K562 (cell line): ENCODE data around the gene ATXN2L. TPM values are rescaled to one million over a fixed set of nuclear protein-coding genes. Genes with fewer than 3 reads are reported as not detected.
A peak's percentile ranks its signal among the peaks of the same experiment; 100 is the strongest.

Experiments used
- ATAC-seq: fragments of 200-7000 bp; cut with Tn5 transposase; 3 replicates; pipeline ENCODE4 v1.9.1; 2020; ENCODE audit warnings: moderate library complexity
- BruUV-seq: library from RNA; stranded (reverse); fragments of 400-500 nt; replicated peaks from 2 replicates; lab custom pipeline; 2021; lab: Mats Ljungman, UMichigan
- CTCF ChIA-PET: fragments of 300-600 bp; formaldehyde crosslinking; extraction: SDS; loops from one replicate; lab custom pipeline; 2021; ENCODE audit warnings: low intra/inter-chr PET ratio; lab: Yijun Ruan, JAX
- POLR2A ChIA-PET: fragments of 300-600, 350-650 bp; sonication (Branson Sonifier 250); formaldehyde crosslinking; extraction: SDS; loops from one replicate; lab custom pipeline; 2021; ENCODE audit warnings: antibody characterized with exemption, inconsistent platforms; lab: Yijun Ruan, JAX
- DNase-seq, 4 experiments: peaks; one replicate each; pipeline versions ENCODE4 v3.0.0 to v3.0.0-alpha.2; 2011 to 2018; ENCODE audit warnings: low spot score in 3 of 4, mixed read lengths in 3 of 4; ENCODE audit errors: extremely low read depth in 1 of 4
- FAIRE-seq: peaks from 2 replicates; lab custom pipeline; 2011; peaks lifted over from hg19 to GRCh38; lab: Jason Lieb, UNC
- H2AFZ ChIP-seq: 2 replicates; pipeline ENCODE4 v1.6.0; 2011; ENCODE audit warnings: low read depth, low read length, control low read depth, inconsistent platforms
- H3K27ac ChIP-seq: fragments of 200-600 bp; 3 replicates; pipeline ENCODE4 v1.8.0; 2011; ENCODE audit warnings: low read depth, mild to moderate bottlenecking, control low read depth, inconsistent platforms, low read length, moderate library complexity, mixed read lengths; ENCODE audit errors: extremely low read depth
- H3K27me3 ChIP-seq, 2 experiments: fragments of 300-600 bp in 1 of 2; 2 replicates in 1 of 2; 3 replicates in 1 of 2; pipeline versions ENCODE4 v1.6.0 to v1.8.0; 2011; ENCODE audit warnings: inconsistent platforms in 2 of 2, low read length in 2 of 2, mild to moderate bottlenecking in 1 of 2, mixed read lengths in 1 of 2, moderate library complexity in 1 of 2; ENCODE audit not compliant: control insufficient read depth in 2 of 2, insufficient read depth in 2 of 2
- H3K36me3 ChIP-seq: fragments of 300-600 bp; 3 replicates; pipeline ENCODE4 v1.8.0; 2011; ENCODE audit warnings: mild to moderate bottlenecking, low read length, inconsistent platforms; ENCODE audit not compliant: control insufficient read depth, insufficient read depth
- H3K4me1 ChIP-seq, 2 experiments: fragments of 200-600 bp in 1 of 2; replicated peaks in 1 of 2; 2 replicates in 1 of 2; 3 replicates in 1 of 2; pipeline versions ENCODE4 v1.5.1 to v1.8.0; 2011; ENCODE audit warnings: inconsistent platforms in 2 of 2, low read length in 2 of 2, mild to moderate bottlenecking in 1 of 2, mixed read lengths in 1 of 2, moderate library complexity in 1 of 2; ENCODE audit not compliant: control insufficient read depth in 2 of 2, insufficient read depth in 2 of 2
- H3K4me2 ChIP-seq: 2 replicates; pipeline ENCODE4 v1.6.1; 2011; ENCODE audit warnings: low read length, control low read depth, inconsistent platforms, mixed read lengths; ENCODE audit not compliant: insufficient read depth
- H3K4me3 ChIP-seq: fragments of 200-600 bp; sonication (generic), shearing (Covaris generic); 2 replicates; pipeline ENCODE4 v1.5.1; 2016; ENCODE audit warnings: control low read depth, inconsistent platforms
- H3K79me2 ChIP-seq: fragments of 200-600 bp; 3 replicates; pipeline ENCODE4 v1.8.0; 2011; ENCODE audit warnings: low read length, inconsistent platforms; ENCODE audit not compliant: control insufficient read depth, insufficient read depth
- H3K9ac ChIP-seq, 2 experiments: 2 replicates each; pipeline versions ENCODE4 v1.6.0 to v1.6.1; 2011; ENCODE audit warnings: low read depth in 2 of 2, low read length in 2 of 2, control low read depth in 1 of 2, inconsistent platforms in 1 of 2, mild to moderate bottlenecking in 1 of 2, mixed read lengths in 1 of 2; ENCODE audit not compliant: insufficient read depth in 1 of 2
- H3K9me1 ChIP-seq: one replicate; pipeline ENCODE4 v1.6.0; 2011; ENCODE audit warnings: inconsistent platforms, mild to moderate bottlenecking, low read length, moderate library complexity; ENCODE audit not compliant: control insufficient read depth, insufficient read depth
- H3K9me3 ChIP-seq: replicated peaks from 2 replicates; pipeline ENCODE4 v1.5.1; 2011; ENCODE audit warnings: low read depth, low read length, inconsistent platforms; ENCODE audit not compliant: control insufficient read depth, insufficient read depth
- H4K20me1 ChIP-seq: replicated peaks from 2 replicates; pipeline ENCODE4 v1.6.1; 2011; ENCODE audit warnings: low read length, inconsistent platforms, mixed read lengths; ENCODE audit not compliant: control insufficient read depth, insufficient read depth
- SAP30 ChIP-seq: fragments of 200-600 bp; sonication (generic); IDR thresholded peaks from 2 replicates; pipeline ENCODE4 v1.6.1; 2012; ENCODE audit warnings: borderline replicate concordance, low read depth, mild to moderate bottlenecking, moderate library complexity, low read length, control low read depth, inconsistent platforms; ENCODE audit not compliant: insufficient read depth, poor library complexity, severe bottlenecking
- SREBF2 ChIP-seq: sonication (generic); formaldehyde crosslinking; IDR thresholded peaks from 2 replicates; pipeline ENCODE4 v1.4.0; 2020; ENCODE audit warnings: mild to moderate bottlenecking, missing genetic modification reagents
- ZKSCAN1 ChIP-seq: fragments of 150-350 bp; IDR thresholded peaks from 2 replicates; pipeline ENCODE4 v1.6.1; 2016; ENCODE audit warnings: low read depth, low read length
- WGBS: fragments of 100-300 bp; shearing (Covaris generic); methylation state at CpG from one replicate; pipeline ENCODE4 v1.1.6; 2016; ENCODE audit warnings: low coverage, mixed read lengths; ENCODE audit not compliant: insufficient coverage; ENCODE audit errors: missing lambda C conversion rate; 5-methylcytosine and 5-hydroxymethylcytosine counted together
- in situ Hi-C: fragments of 300-500 bp; cut with MboI; formaldehyde crosslinking; loops from 4 replicates; pipeline ENCODE4 v1.15.0; 2018; ENCODE audit warnings: inconsistent platforms, mixed read lengths
- intact Hi-C: fragments of 100-400 bp; cut with micrococcal nuclease; formaldehyde crosslinking; loops from 2 replicates; pipeline ENCODE4 v1.14.2; 2022
- polyA plus RNA-seq, 8 experiments: library from polyadenylated mRNA; depleted of rRNA in 4 of 8; stranded (reverse) in 5 of 8; unstranded in 3 of 8; fragments of >200 nt; fragmentation: Nextera tagmentation in 2 of 8; fragmentation: Illumina TruSeq in 1 of 8; extraction: Ambion mirVana in 2 of 8; extraction: Trizol in 1 of 8; gene quantifications; 2 replicates each; pipeline versions ENCODE4 v1.2.1 to v1.2.3, GENCODE V29; 2011 to 2014; ENCODE audit warnings: inconsistent platforms in 1 of 8, missing spikeins in 1 of 8
- total RNA-seq, 7 experiments: library from RNA; depleted of rRNA in 6 of 7; stranded (reverse); fragments of >200 nt in 6 of 7; fragmentation: Illumina TruSeq in 2 of 7; extraction: Trizol in 2 of 7; gene quantifications; 2 replicates each; pipeline versions ENCODE4 v1.2.1 to v1.2.3, GENCODE V29; 2011 to 2021; ENCODE audit warnings: low replicate concordance in 1 of 7
- TF ChIP-seq, protein P1 (sequence below): sonication (generic); formaldehyde crosslinking; IDR thresholded peaks from 2 replicates; pipeline ENCODE4 v1.8.1; 2023; ENCODE audit warnings: mild to moderate bottlenecking, missing genetic modification reagents
- TF ChIP-seq, protein P2 (sequence below): sonication (generic); formaldehyde crosslinking; IDR thresholded peaks from 2 replicates; pipeline ENCODE4 v1.8.0; 2022; ENCODE audit warnings: mild to moderate bottlenecking, missing genetic modification reagents, borderline replicate concordance

ATXN2L gene
- total and polyA plus RNA-seq, 9 of the 15 experiments (the other 6 are each of a cell fraction or from before 2014, with no cell fraction given): 3.8 to 280 (median 37.2) TPM

DNA sequence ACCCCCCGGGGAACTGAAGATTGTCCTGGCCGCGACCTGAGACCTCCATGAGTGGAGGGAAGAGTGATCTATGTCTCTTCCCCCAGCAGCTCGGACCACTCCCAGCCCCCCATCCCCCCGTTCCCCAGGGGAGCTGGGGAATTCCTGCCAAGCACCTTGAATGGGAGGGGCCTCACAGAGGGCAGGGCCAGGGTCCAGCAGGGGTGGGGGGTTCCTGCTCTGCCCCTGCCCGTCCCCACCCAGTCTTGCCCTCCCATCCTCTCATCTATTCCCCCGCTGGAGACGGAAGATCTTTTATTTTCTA lies 13.9 kb downstream of the ATXN2L start:
- peaks cover 71% of the 10 kb centered on the region for H3K36me3 ChIP-seq
- H3K79me2 ChIP-seq: peaks cover 3% of the 10 kb centered on the region; the same call in 1 of the 3 replicates
- H3K4me3 ChIP-seq: no peak overlapping the region
- TSS peak; percentile 25 for BruUV-seq
- H2AFZ ChIP-seq: no peak overlapping the region
- peaks cover 0 to 20% of the 10 kb centered on the region in 2 experiments; a peak in 2 of 5 replicates for H3K4me1 ChIP-seq
- 97% methylated on average over 5 of the region's 8 CpGs for WGBS
- no peak; the same call in 1 of the 3 replicates for ATAC-seq
- H3K9me3 ChIP-seq: no peaks in the 10 kb centered on the region
- TF ChIP-seq, protein P1, sequence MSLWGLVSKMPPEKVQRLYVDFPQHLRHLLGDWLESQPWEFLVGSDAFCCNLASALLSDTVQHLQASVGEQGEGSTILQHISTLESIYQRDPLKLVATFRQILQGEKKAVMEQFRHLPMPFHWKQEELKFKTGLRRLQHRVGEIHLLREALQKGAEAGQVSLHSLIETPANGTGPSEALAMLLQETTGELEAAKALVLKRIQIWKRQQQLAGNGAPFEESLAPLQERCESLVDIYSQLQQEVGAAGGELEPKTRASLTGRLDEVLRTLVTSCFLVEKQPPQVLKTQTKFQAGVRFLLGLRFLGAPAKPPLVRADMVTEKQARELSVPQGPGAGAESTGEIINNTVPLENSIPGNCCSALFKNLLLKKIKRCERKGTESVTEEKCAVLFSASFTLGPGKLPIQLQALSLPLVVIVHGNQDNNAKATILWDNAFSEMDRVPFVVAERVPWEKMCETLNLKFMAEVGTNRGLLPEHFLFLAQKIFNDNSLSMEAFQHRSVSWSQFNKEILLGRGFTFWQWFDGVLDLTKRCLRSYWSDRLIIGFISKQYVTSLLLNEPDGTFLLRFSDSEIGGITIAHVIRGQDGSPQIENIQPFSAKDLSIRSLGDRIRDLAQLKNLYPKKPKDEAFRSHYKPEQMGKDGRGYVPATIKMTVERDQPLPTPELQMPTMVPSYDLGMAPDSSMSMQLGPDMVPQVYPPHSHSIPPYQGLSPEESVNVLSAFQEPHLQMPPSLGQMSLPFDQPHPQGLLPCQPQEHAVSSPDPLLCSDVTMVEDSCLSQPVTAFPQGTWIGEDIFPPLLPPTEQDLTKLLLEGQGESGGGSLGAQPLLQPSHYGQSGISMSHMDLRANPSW (CRISPR knock-in tag): no peak
- TF ChIP-seq ZKSCAN1 (no peak), SREBF2 (CRISPR knock-in tag) (no peak), SAP30 (no peak)
- TF ChIP-seq, protein P2, sequence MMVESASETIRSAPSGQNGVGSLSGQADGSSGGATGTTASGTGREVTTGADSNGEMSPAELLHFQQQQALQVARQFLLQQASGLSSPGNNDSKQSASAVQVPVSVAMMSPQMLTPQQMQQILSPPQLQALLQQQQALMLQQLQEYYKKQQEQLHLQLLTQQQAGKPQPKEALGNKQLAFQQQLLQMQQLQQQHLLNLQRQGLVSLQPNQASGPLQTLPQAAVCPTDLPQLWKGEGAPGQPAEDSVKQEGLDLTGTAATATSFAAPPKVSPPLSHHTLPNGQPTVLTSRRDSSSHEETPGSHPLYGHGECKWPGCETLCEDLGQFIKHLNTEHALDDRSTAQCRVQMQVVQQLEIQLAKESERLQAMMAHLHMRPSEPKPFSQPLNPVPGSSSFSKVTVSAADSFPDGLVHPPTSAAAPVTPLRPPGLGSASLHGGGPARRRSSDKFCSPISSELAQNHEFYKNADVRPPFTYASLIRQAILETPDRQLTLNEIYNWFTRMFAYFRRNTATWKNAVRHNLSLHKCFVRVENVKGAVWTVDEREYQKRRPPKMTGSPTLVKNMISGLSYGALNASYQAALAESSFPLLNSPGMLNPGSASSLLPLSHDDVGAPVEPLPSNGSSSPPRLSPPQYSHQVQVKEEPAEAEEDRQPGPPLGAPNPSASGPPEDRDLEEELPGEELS: no peak
- FAIRE-seq: no peak
- no peak overlapping the region for H3K9ac ChIP-seq
- no peak for DNase-seq
- no peak overlapping the region for H3K4me2 ChIP-seq
- H4K20me1 ChIP-seq: peaks cover 13% of the 10 kb centered on the region; the same call in 1 of the 2 replicates
- H3K27me3 ChIP-seq: no peaks in the 10 kb centered on the region
- POLR2A ChIA-PET: interaction anchor here (1.1 to 5.9 kb wide), 5 partner anchors 8 to 28 kb away, joined by 3 to 72 read pairs (median 7); partner anchors contain the start of gene TUFM
- no peaks in the 10 kb centered on the region for H3K9me1 ChIP-seq
- intact Hi-C loops: no loop called here
- CTCF ChIA-PET: no interaction called here
- no peak overlapping the region for H3K27ac ChIP-seq
- in situ Hi-C loops: no loop called here
